ENCODE measurements around the gene MAK.

DNA sequence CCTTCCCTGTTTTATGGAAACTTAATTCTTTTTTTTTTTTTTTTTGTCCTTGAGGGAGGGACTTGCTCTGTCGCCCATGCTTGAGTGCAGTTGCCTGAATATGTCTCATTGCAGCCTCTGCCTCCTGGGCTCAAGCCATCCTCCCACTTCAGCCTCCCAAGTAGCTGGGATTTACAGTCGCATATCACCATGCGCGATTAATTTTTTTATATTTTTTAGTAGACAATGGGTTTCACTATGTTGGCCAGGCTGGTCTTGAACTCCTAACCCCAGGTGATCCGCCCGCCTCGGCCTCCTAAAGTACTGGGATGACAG lies 114.8 kb downstream of the MAK start:
- TF ChIP-seq, protein P1, sequence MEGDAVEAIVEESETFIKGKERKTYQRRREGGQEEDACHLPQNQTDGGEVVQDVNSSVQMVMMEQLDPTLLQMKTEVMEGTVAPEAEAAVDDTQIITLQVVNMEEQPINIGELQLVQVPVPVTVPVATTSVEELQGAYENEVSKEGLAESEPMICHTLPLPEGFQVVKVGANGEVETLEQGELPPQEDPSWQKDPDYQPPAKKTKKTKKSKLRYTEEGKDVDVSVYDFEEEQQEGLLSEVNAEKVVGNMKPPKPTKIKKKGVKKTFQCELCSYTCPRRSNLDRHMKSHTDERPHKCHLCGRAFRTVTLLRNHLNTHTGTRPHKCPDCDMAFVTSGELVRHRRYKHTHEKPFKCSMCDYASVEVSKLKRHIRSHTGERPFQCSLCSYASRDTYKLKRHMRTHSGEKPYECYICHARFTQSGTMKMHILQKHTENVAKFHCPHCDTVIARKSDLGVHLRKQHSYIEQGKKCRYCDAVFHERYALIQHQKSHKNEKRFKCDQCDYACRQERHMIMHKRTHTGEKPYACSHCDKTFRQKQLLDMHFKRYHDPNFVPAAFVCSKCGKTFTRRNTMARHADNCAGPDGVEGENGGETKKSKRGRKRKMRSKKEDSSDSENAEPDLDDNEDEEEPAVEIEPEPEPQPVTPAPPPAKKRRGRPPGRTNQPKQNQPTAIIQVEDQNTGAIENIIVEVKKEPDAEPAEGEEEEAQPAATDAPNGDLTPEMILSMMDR (conservative IDR thresholded peaks at IDR 0.05; ENCODE audit: low read length) = no peak
- no peak for TF ChIP-seq EZH2phosphoT487 (IDR thresholded peaks at IDR 0.05; ENCODE audit: borderline replicate concordance, low read depth, low read length)

Measured in OCI-LY7 (cell line).